Measurements from ENCODE around the gene CTAGE8.
"Not testable (repeated sequence)": the region's sequence is repeated elsewhere in the genome, so short reads cannot be mapped to it uniquely, and the experiment has no call there.

The CTAGE8 gene

DNA sequence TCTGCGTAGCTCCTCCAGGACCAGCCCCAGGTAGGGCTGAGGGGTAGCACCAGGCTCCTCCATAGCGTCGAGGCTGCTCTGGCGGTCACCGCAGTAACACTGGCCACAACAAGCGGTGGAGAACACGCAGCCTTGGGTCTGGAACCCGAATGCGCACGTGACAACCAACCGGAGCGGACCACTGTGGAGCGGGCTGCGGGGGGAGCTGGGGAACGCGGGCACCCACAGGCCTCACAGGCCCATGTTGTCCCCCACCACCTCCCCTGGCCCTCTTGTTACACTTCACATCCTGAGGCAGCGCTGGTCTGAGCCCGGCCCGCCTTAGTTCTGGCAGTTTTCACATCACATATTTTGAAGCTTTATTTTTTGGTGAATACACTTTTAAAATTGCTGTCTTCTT is at the start of gene CTAGE8:
TSS of gene CTAGE8 (minus strand) at position 101 of the 400 bp plus-strand sequence. CDS start at position 63, 38 bp downstream.
- DNase-seq (ENCODE audit: low read depth): not testable (repeated sequence)

GRCh38 chr7:144317537-144317936 is 48.4 kb upstream of the CTAGE8 start:
- not testable (repeated sequence) for DNase-seq (ENCODE audit: low read depth)

GRCh38 chr7:144311872-144312469 is 42.9 kb upstream of the CTAGE8 start, which contains the start of gene OR2A1:
Gene OR2A1 (plus strand): TSS chr7:144312419. CDS start chr7:144318125, 5,706 bp downstream.
- DNase-seq (ENCODE audit: low read depth): not testable (repeated sequence)

- not testable (repeated sequence) for DNase-seq (ENCODE audit: low read depth)
These were observed 42.1 kb upstream of the CTAGE8 start for GRCh38 chr7:144311218-144311617.

- not testable (repeated sequence) for DNase-seq (ENCODE audit: low read depth)
These were observed 40.6 kb upstream of the CTAGE8 start for GRCh38 chr7:144309702-144310101.

DNA sequence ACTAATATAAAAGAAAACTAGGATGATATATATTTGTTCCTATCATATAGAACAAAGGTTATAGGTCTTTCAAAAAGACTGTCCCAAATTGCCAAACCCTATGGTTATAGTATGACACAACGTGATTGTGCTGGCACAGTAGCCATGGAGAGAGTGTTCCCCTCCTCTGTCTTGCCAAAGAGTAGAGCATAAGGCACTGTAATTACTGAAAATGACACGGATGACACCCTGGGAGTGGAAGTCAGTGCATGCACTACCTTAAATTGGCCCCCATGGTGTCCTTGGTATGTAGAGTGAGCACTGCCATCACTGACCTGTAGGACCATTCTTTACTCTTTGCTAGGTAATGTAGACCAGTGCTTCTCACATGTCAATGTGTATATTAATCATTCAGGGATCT is 36.1 kb upstream of the CTAGE8 start:
- not testable (repeated sequence) for DNase-seq (ENCODE audit: low read depth)

- not testable (repeated sequence) for DNase-seq (ENCODE audit: low read depth)
These were observed 34.5 kb upstream of the CTAGE8 start for GRCh38 chr7:144303607-144304006.

GRCh38 chr7:144302578-144303303 is 33.7 kb upstream of the CTAGE8 start:
- not testable (repeated sequence) for DNase-seq (ENCODE audit: low read depth)

DNA sequence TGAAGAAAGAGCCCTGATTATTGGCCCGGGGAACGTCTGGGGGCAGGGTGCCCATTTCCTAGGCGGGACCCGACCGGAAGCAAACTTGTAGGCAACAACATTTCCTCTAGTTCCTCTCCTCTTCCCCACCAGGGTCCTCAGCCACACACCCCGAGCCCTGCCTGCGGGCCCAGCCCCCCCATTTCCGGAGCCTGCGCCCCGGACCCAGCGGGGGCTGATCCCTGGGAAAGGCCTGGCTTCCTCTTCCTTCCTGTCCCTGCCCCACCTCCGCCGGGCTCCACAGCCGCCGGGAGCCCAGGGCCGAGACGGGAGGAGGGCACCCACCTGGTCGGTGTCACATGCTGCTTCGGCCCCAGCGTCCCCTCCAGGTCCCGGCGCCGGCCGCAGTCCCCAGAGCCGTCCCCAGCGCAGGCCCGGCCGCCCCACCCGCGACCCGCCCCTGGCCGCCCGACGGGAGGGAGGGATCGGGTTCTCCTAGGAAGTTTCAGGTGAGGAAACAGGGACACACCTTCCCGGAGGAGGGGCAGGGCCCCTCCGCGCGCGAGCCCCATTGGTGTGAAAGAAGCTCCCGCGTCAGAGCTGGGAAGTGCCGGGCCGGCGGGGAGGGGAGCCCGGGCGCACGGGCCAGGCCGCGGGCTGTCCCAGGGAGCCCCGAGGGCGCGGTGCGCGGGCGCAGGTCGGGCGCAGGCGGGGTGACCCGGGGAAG is 24.9 kb upstream of the CTAGE8 start:
- DNase-seq (ENCODE audit: low read depth): not testable (repeated sequence)

DNA sequence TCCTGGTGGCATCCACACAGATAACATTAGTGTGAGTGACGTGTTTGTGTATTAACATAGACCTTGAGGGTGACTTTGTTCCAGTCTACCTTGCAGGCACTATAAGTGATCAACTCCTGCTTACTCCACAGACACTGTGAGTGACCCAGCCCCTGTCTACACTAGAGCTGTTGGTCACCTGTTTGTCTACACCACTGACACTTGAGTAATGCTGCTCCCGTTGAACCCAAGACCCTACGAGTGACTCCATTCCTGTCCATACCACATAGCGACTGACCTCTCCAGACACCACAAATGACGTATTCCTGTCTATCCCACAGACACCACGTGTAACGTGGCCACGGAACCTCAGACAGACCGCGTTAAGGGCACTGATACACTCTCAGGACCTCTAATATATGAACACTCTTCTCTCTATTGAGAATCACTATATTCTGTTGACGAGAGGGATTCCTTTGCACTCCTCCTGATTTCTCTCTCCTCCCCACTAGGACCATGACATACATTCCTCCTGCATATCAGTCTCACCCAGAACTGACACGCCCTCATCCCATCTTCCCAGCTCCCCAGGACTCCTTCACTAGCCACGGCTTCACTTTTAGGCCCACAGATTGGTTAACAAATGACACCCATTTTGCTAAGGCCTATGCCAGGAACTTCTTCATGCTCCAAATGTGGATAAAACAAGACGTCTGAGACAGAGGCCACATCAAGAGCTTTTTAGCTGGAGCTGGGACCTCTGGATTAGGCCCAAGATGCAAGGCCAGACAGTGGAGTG is 23.5 kb upstream of the CTAGE8 start:
- DNase-seq (ENCODE audit: low read depth): not testable (repeated sequence)

- DNase-seq (ENCODE audit: low read depth): not testable (repeated sequence)
These were observed 22.5 kb upstream of the CTAGE8 start for GRCh38 chr7:144291607-144292006.

DNA sequence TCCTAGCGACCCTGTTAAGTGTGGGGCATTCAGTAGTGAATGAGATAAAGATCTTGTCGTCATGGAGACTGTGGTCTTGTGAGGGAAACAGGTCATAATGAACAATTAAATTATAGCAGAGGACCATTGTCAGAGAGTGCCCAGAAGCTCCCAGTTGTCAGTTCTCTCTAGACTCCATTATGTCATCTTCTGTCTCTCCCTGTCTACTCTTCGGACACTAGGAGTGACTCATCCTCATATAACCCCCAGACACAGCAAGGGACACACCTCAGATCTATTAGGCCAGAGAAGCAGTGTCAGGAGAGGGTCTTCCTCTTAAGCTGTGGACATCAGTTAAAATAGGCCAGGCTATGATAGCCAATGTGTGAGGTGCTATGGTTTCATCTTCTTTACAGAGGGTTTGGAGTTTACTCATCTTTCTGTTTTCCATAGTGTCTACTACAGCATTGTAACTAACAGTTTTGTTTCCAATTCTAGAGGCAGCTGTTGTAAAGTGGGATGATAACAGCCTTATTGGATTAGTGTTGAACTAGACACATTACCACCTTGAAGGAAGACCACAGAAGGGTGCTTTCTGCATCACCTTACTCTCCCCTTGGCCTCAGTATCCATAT is 18.2 kb upstream of the CTAGE8 start:
- DNase-seq (ENCODE audit: low read depth): not testable (repeated sequence)

DNA sequence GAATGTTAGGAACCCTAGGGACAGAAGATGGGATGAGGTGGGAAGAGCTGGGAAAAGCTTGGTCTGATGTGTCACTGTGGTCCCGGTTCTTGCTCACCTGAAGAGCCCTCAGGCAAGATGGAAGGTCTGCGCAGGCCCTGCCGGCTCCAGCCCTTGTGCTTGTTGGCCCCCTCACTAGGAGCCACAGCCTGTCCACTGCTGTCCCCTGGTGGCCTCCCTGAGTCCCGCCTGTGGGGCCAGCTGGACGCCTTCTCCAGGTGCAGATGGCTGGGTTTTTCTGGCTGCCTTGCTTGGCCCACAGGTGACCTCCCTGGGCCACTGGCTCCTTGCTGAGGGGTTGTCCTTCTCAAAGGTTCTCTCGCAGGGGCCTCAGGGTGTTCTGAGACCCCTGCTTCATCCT is 14.6 kb upstream of the CTAGE8 start:
- not testable (repeated sequence) for DNase-seq (ENCODE audit: low read depth)

- DNase-seq (ENCODE audit: low read depth): not testable (repeated sequence)
These were observed 13.4 kb upstream of the CTAGE8 start for GRCh38 chr7:144282490-144282889.

- DNase-seq (ENCODE audit: low read depth): not testable (repeated sequence)
These were observed 12.9 kb upstream of the CTAGE8 start for GRCh38 chr7:144281981-144282380.

DNA sequence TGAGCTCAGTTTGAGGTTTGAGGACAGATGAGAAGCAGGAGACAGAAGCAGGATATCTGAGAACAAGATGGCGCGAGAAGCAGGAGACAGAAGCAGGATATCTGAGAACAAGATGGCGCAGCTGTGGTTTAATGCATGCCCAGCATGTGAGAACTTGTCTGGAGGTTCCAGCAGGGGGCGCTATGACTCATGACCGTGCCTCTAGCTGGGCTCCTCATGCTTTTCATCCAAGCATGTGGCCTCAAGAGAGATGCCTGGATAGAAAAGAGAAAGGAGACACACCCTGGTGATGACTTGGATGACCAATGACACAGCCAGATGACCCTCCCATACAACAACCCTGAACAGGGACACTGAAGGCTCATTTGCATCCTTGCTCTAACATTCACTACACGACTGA is 10.9 kb upstream of the CTAGE8 start:
- DNase-seq (ENCODE audit: low read depth): not testable (repeated sequence)

- DNase-seq (ENCODE audit: low read depth): not testable (repeated sequence)
These were observed 6.2 kb upstream of the CTAGE8 start for GRCh38 chr7:144275281-144275680.

DNA sequence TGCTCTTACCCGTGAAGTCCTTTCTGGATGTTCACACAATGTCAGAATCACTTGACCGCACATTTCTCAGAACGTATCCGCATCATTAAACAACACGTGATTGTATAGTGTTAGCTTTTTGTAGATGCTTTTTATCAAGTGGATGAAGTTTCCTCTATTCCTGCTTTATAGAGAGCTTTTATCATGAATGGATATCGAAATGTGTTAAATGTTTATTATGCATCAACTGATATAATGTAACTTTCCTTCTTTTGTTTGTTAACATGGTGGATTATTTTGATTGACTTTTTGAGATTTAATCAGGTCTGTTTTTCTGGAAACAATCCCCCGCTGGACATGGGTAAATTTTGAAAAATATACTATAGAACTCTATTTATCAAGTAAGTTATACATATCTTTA is 4.4 kb downstream of the CTAGE8 start, which contains the start of gene OR2A7:
TSS of gene OR2A7 (minus strand) at position 101 of the 400 bp plus-strand sequence. CDS start 5,164 bp downstream, outside the sequence.
- DNase-seq (ENCODE audit: low read depth): not testable (repeated sequence)

DNA sequence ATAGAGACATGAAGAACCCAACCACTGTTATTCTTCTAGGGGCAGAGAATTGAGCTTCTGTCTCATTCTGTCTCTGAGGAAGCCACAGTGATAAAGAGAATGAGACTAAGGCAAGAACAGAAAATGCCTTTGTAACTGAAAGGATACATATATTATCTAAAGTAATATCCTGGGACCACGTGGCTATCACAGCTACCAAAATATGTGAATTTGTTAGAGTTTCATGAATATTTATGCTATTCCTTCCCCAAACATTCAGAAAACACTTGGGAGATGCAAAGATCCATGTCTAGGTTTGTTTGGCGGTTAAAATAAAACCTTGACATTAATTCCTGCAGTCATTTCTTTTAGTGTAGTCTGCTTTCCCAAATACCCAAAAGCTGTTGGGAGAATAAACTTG is 7.0 kb downstream of the CTAGE8 start:
- not testable (repeated sequence) for DNase-seq (ENCODE audit: low read depth)

DNA sequence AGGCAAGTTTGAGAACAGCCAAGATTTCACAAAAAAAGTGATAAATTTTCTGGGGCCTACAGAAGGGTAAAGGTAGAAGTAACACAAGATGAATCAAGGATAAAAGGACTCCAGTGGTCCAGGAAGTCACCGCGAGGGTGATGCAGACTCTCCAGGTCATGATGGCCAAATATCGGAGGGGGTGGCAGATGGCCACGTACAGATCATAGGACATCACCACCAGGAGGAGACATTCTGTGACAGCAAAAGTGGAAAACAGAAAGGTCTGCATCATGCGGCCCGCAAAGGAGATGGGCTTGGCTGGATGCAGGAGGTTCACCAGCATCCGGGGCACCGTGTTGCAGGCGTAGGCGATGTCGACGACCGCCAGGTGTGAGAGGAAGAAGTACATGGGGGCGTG is 10.0 kb downstream of the CTAGE8 start:
- DNase-seq (ENCODE audit: low read depth): not testable (repeated sequence)

DNA sequence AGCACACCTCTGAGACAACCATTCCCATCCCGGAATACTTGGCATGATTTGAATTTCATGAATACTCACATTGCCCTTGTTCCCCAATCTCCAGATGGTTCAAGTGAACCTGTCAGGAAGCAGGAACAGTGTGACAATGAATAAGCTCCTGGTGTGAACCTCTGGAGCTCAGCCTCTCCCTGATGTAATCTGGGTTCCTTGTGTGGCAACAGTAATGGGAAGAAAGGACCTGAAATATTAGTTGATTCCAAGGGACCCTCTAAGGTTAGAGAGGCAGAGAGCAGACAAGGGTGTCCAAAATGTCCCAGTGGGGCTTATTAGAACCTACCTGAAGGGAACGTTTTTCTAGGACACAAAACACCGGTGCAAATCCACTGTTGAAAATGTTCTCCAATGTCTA is 13.0 kb downstream of the CTAGE8 start:
- DNase-seq (ENCODE audit: low read depth): no peak

All from activated T-cell treated with anti-CD3 and anti-CD28 coated beads for 24 hours (primary cell).